ENCODE data around the gene PLS1.

DNA sequence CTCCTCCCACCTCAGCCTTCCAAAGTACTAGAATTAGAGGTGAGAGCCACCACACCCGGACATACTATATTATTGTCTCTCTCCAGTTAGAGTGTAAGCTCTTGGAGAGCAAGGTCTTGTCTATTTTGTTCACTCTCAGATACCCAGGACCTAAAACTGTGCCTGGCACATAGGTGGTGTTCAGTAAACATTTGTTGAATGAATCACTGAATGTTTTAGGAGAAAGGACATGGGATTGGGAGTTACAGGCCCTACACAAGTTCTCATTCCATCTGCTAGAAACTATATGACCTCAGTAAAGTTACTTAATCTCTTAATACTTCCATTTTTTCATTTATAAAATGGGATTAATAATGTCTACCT is 16.2 kb upstream of the PLS1 start:
- TF ChIP-seq, protein P1, sequence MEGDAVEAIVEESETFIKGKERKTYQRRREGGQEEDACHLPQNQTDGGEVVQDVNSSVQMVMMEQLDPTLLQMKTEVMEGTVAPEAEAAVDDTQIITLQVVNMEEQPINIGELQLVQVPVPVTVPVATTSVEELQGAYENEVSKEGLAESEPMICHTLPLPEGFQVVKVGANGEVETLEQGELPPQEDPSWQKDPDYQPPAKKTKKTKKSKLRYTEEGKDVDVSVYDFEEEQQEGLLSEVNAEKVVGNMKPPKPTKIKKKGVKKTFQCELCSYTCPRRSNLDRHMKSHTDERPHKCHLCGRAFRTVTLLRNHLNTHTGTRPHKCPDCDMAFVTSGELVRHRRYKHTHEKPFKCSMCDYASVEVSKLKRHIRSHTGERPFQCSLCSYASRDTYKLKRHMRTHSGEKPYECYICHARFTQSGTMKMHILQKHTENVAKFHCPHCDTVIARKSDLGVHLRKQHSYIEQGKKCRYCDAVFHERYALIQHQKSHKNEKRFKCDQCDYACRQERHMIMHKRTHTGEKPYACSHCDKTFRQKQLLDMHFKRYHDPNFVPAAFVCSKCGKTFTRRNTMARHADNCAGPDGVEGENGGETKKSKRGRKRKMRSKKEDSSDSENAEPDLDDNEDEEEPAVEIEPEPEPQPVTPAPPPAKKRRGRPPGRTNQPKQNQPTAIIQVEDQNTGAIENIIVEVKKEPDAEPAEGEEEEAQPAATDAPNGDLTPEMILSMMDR (conservative IDR thresholded peaks at IDR 0.05; ENCODE audit: low read depth, low read length): no peak
- TF ChIP-seq EZH2 (IDR thresholded peaks at IDR 0.05; ENCODE audit: borderline replicate concordance, low read depth, low read length, poor library complexity, severe bottlenecking): no peak

All from A673 (cell line).